ENCODE data around the gene IFT43.
A peak's percentile ranks its signal among the peaks of the same experiment; 100 is the strongest.

Gene IFT43

GRCh38 chr14:76022991-76023390 lies 37.4 kb downstream of the IFT43 start:
- TF ChIP-seq, protein P1, sequence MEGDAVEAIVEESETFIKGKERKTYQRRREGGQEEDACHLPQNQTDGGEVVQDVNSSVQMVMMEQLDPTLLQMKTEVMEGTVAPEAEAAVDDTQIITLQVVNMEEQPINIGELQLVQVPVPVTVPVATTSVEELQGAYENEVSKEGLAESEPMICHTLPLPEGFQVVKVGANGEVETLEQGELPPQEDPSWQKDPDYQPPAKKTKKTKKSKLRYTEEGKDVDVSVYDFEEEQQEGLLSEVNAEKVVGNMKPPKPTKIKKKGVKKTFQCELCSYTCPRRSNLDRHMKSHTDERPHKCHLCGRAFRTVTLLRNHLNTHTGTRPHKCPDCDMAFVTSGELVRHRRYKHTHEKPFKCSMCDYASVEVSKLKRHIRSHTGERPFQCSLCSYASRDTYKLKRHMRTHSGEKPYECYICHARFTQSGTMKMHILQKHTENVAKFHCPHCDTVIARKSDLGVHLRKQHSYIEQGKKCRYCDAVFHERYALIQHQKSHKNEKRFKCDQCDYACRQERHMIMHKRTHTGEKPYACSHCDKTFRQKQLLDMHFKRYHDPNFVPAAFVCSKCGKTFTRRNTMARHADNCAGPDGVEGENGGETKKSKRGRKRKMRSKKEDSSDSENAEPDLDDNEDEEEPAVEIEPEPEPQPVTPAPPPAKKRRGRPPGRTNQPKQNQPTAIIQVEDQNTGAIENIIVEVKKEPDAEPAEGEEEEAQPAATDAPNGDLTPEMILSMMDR (IDR thresholded peaks at IDR 0.05; ENCODE audit: low read depth, low read length), result no peak
- peak in 1 of 2 donors; percentile 12 for DNase-seq (ENCODE audit: low read depth in 2 of 2)

DNA sequence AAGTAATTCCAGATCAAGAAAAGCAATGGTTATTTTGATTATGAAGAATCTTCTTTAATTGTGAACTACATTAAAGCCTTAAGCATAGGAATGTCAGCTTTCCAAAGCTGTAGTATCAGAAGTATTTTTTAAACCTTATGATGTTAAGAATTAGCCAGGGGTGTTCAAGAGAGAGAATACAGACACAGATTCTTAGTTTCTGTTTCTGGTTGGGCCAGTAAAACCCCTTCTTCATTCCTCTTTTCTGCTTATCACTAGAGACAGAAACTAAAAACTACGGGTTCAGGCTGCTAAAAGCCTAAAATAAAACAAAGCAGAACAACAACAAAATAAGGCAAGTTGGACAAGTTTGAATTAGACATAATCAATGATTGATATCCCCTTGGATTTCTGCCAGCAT lies 38.2 kb downstream of the IFT43 start:
- TF ChIP-seq, protein P1 (IDR thresholded peaks at IDR 0.05; ENCODE audit: low read depth, low read length), result no peak
- DNase-seq (ENCODE audit: low read depth in 2 of 2), result no peak
- H3K4me3 ChIP-seq (replicated peaks in 1 of 2; ENCODE audit: low read depth in 2 of 2, low read length in 2 of 2), result no peak overlapping the region

More at GRCh38 chr14:76022991-76023390, 37.4 kb downstream of the IFT43 start:
- no peak overlapping the region for H3K4me3 ChIP-seq (replicated peaks in 1 of 2; ENCODE audit: low read depth in 2 of 2, low read length in 2 of 2)

DNA sequence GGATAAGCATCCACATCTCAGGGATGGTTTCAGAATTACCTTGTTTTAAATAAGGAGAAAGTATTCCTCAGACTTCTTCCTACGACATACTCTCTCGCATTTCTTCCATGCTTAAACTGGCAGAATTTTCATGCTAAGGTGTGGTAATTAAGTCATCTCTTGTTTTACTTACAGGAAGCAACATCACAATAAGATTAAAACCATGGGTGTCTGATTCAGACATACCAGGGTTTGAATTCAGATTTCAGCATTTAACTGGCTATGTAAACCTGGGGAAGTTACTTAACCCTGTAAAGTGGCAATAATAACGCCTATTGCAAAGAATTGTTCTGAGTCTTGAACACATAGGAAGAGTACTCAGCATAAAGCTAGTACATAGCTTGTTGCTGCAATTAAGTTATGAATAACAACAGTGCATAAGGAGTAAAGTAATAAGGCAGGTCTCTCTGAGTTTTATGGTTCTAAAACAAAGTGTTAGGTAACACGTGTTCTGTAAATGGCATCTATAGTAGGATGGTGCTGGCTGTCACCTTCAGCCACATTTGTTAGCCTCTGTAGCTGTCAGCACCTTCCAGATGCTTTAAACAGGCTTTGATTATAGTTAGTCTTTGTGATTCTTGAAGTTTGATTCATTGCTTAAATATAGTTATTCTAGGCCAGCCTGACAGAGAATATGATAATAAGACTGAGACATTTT lies 38.8 kb downstream of the IFT43 start:
- TF ChIP-seq, protein P1 (IDR thresholded peaks at IDR 0.05; ENCODE audit: low read depth, low read length), result no peak
- no peak overlapping the region for H3K4me3 ChIP-seq (replicated peaks in 1 of 2; ENCODE audit: low read depth in 2 of 2, low read length in 2 of 2)
- DNase-seq (ENCODE audit: low read depth in 2 of 2), result no peak

GRCh38 chr14:76034566-76034965 lies 49.0 kb downstream of the IFT43 start:
- DNase-seq (ENCODE audit: low read depth in 2 of 2), result no peak
- TF ChIP-seq, protein P1 (IDR thresholded peaks at IDR 0.05; ENCODE audit: low read depth, low read length), result no peak
- no peak overlapping the region for H3K4me3 ChIP-seq (replicated peaks in 1 of 2; ENCODE audit: low read depth in 2 of 2, low read length in 2 of 2)

DNA sequence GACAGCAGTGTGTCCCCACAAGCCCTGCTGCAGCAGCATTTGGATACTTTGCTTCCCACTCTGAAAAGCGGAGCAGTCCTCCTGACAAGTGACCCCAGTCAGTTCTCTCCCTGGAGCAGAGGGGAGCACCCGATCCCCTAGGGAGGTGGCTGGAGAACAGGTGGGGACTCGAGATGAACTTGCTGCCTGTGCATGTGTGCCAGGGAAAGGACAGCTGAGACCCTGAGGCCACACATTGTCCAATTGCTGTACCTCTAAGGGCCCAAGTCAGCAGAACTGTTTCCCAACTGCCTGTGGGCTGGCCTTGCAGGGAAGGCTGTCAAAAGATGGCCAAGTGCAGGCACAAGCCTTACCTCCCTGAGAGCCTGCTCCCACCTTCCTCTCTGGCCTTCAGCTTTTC lies 55.1 kb downstream of the IFT43 start:
- no peak overlapping the region for H3K4me3 ChIP-seq (replicated peaks in 1 of 2; ENCODE audit: low read depth in 2 of 2, low read length in 2 of 2)
- TF ChIP-seq, protein P1 (IDR thresholded peaks at IDR 0.05; ENCODE audit: low read depth, low read length), result no peak
- DNase-seq (ENCODE audit: low read depth in 2 of 2), result no peak

DNA sequence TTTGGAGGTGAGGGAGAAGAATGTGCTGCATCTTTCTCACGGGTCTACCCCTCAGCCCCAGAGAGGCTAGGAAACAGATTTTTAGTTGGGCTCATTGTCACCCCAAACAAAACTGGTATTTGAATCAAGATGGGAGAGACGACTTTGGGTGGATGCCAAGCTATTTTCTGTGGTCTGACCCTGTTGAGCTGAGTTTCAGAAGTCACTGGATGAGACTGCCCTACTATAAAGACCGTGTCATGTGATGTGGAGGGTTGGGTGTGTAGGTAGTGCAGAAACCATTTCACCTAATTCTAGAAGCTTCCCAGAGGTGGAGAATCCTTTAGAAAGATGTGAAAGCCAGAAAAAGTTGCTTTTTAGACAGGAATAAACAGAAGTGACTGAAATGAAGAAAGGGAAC lies 60.2 kb downstream of the IFT43 start:
- DNase-seq (ENCODE audit: low read depth in 2 of 2), result no peak
- H3K4me3 ChIP-seq (replicated peaks in 1 of 2; ENCODE audit: low read depth in 2 of 2, low read length in 2 of 2), result no peak overlapping the region
- TF ChIP-seq, protein P1 (IDR thresholded peaks at IDR 0.05; ENCODE audit: low read depth, low read length), result no peak

DNA sequence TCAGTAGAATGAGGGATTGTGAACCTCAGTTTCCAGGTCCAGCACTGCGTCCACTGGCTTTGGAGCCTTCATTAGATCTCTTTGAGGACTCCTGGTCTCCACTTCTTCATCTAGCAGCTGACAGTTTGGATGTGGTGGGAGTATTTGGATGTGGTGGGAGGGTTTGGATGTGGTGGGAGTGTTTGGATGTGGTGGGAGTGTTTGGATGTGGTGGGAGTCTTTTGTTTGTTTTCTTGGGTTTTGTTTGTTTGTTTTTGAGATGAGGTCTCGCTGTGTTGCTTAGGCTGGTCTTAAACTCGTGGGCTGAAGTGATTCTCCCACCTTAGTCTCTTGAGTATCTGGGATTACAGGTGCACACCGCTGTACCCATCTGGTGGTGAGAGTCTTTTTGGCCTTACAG lies 64.7 kb downstream of the IFT43 start:
- TF ChIP-seq, protein P1 (IDR thresholded peaks at IDR 0.05; ENCODE audit: low read depth, low read length), result no peak
- no peak for DNase-seq (ENCODE audit: low read depth in 2 of 2)
- no peak overlapping the region for H3K4me3 ChIP-seq (replicated peaks in 1 of 2; ENCODE audit: low read depth in 2 of 2, low read length in 2 of 2)

All from cardiac fibroblast (primary cell).